Measurements from ENCODE around the gene PHC3.

DNA sequence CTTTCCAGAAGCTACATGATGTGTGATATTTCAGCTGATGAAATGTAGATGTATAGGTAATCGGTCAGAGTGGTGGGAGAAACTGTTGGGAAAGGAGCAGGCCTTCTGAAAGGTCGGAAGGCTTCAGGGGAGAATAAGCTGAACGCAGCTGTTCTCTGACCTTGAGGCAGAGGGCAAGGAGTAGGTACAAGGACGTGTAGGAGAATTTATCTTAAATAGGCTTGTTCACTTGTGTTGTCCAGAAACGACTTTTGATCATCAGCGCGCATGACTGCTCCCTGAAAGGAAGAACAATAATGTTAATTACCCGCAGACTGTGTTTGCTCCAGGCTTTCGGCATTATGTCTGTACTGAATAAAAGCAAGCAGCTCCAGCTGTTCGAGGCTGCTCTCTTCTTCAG is 104.2 kb downstream of the PHC3 start:
- TF ChIP-seq, protein P1, sequence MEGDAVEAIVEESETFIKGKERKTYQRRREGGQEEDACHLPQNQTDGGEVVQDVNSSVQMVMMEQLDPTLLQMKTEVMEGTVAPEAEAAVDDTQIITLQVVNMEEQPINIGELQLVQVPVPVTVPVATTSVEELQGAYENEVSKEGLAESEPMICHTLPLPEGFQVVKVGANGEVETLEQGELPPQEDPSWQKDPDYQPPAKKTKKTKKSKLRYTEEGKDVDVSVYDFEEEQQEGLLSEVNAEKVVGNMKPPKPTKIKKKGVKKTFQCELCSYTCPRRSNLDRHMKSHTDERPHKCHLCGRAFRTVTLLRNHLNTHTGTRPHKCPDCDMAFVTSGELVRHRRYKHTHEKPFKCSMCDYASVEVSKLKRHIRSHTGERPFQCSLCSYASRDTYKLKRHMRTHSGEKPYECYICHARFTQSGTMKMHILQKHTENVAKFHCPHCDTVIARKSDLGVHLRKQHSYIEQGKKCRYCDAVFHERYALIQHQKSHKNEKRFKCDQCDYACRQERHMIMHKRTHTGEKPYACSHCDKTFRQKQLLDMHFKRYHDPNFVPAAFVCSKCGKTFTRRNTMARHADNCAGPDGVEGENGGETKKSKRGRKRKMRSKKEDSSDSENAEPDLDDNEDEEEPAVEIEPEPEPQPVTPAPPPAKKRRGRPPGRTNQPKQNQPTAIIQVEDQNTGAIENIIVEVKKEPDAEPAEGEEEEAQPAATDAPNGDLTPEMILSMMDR (IDR thresholded peaks at IDR 0.05) = no peak
- TF ChIP-seq POLR2AphosphoS5 (IDR thresholded peaks at IDR 0.05) = no peak
- TF ChIP-seq POLR2A (IDR thresholded peaks at IDR 0.05) = no peak
- TF ChIP-seq EP300 (IDR thresholded peaks at IDR 0.05) = no peak
